GM12801 (cell line): Measurements from ENCODE around the gene AKNA.

Experiments
- TF ChIP-seq, protein P1 (sequence below): IDR thresholded peaks from one replicate; pipeline ENCODE4 v1.5.1; 2011; ENCODE audit warnings: control low read depth; ENCODE audit not compliant: insufficient read length; ENCODE audit errors: extremely low read depth

Gene AKNA

DNA sequence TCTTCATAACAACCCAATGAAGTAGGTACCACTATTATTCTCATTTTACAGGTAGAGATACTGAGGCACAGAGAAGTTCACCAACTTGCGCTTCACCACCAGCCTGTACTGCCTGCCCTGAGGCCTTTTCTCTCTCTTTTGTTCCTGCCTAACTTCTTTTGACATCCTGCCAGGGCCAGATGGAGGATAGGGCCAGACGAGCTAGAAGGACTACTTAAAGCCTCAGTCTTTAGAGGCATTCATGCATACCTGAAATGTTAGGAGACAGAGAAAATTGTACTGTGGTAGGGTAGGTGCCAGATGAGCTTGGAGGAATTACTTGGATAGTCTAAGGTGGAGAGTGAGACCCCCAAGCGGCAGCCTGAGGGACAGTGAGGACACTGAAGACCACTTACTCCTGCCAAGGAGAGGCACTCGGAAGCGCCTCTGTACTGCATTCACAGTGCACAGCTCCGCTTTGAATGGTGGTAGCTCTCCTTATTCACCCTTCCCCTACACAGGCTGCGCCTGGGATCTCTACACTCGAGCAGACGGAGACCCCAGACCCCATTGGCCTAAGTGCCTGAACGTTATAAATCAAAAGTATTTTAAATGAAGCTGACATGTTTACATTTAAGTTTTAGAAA, 71.1 kb downstream of the AKNA start:
- TF ChIP-seq, protein P1, sequence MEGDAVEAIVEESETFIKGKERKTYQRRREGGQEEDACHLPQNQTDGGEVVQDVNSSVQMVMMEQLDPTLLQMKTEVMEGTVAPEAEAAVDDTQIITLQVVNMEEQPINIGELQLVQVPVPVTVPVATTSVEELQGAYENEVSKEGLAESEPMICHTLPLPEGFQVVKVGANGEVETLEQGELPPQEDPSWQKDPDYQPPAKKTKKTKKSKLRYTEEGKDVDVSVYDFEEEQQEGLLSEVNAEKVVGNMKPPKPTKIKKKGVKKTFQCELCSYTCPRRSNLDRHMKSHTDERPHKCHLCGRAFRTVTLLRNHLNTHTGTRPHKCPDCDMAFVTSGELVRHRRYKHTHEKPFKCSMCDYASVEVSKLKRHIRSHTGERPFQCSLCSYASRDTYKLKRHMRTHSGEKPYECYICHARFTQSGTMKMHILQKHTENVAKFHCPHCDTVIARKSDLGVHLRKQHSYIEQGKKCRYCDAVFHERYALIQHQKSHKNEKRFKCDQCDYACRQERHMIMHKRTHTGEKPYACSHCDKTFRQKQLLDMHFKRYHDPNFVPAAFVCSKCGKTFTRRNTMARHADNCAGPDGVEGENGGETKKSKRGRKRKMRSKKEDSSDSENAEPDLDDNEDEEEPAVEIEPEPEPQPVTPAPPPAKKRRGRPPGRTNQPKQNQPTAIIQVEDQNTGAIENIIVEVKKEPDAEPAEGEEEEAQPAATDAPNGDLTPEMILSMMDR = no peak

- TF ChIP-seq, protein P1 = no peak
Observed at GRCh38 chr9:114315723-114316363, 71.9 kb downstream of the AKNA start.

- TF ChIP-seq, protein P1 = no peak
Observed at GRCh38 chr9:114314881-114315722, 72.7 kb downstream of the AKNA start.

GRCh38 chr9:114314256-114314867, 73.4 kb downstream of the AKNA start:
- TF ChIP-seq, protein P1 = no peak

GRCh38 chr9:114313186-114313585, 74.6 kb downstream of the AKNA start:
- TF ChIP-seq, protein P1 = no peak

DNA sequence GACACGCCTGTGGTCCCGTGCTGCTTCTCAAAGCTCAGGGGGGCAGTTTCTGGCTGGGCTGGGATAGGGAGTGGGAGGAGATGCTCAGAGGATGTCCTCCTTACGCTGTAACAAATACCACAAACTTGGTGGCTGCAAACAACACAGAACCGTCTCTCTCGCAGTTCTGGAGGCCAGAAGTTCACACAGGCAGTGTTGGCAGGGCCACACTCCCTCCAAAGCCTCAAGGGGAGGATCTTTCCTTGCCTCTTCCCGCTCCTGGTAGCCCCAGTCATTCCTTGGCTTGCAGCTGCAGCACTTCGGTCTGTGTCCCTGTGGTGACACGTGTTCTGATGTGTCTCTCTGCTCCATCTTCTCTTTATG, 75.3 kb downstream of the AKNA start:
- TF ChIP-seq, protein P1 = no peak
